Measurements from ENCODE around the gene ARSJ.

- TF ChIP-seq BHLHE40 (IDR thresholded peaks at IDR 0.05; ENCODE audit: borderline replicate concordance) (no peak), ELF4 (IDR thresholded peaks at IDR 0.05) (no peak)
Observed at GRCh38 chr4:113976741-113977525, 2.5 kb downstream of the ARSJ start.
